ENCODE results near the gene SNX24. TPM values are rescaled to one million over a fixed set of nuclear protein-coding genes. Genes with fewer than 3 reads are reported as not detected.

SNX24 gene
- total and polyA plus RNA-seq, 2 experiments from 2014 or later: 18.0 to 27.5 TPM

GRCh38 chr5:122948319-122948718 lies 102.9 kb downstream of the SNX24 start:
- Histone ChIP-seq H3K36me3 (ENCODE audit: insufficient read depth) (no peaks in the 10 kb centered on the region), H3K27ac (ENCODE audit: low read depth) (no peak overlapping the region), H4K20me1 (replicated peaks; ENCODE audit: insufficient read depth) (no peaks in the 10 kb centered on the region), H3F3A (replicated peaks; ENCODE audit: low read depth) (no peaks in the 10 kb centered on the region), H3K4me3 (no peak overlapping the region), H3K4me2 (no peak overlapping the region), H3K4me1 (ENCODE audit: insufficient read depth) (peaks cover 12% of the 10 kb centered on the region; the same call in 1 of the 2 replicates), H3K27me3 (ENCODE audit: insufficient read depth) (no peaks in the 10 kb centered on the region), H3K79me2 (replicated peaks; ENCODE audit: insufficient read depth) (no peaks in the 10 kb centered on the region), H3K9me2 (ENCODE audit: insufficient read depth) (no peaks in the 10 kb centered on the region), H2AFZ (no peak overlapping the region)
- Mint-ChIP-seq H3K27ac (no peak overlapping the region), H3K4me1 (peaks cover 21% of the 10 kb centered on the region), H3K4me3 (no peak overlapping the region), H3K36me3 (ENCODE audit: low read depth) (no peaks in the 10 kb centered on the region), H3K27me3 (ENCODE audit: insufficient read depth, low read depth, poor library complexity) (no peaks in the 10 kb centered on the region), H3K9me3 (no peaks in the 10 kb centered on the region)
- DNase-seq (ENCODE audit: low spot score): no peak
- no peak for ATAC-seq
- no peak for TF ChIP-seq ZNF114 (CRISPR knock-in tag; IDR thresholded peaks at IDR 0.05)
- TF ChIP-seq CREB1 (CRISPR knock-in tag; IDR thresholded peaks at IDR 0.05; ENCODE audit: low read depth): no peak
- TF ChIP-seq CTCF (conservative IDR thresholded peaks at IDR 0.05; ENCODE audit: low read depth in 2 of 2): no peak
- TF ChIP-seq NANOG (IDR thresholded peaks at IDR 0.05; ENCODE audit: borderline replicate concordance): no peak
- no peak for TF ChIP-seq EZH2phosphoT487 (IDR thresholded peaks at IDR 0.05; ENCODE audit: unreplicated experiment)
- TF ChIP-seq POLR2AphosphoS5 (IDR thresholded peaks at IDR 0.05; ENCODE audit: low read depth): no peak
- TF ChIP-seq ZNF462 (CRISPR knock-in tag; IDR thresholded peaks at IDR 0.05): no peak
- no peak for TF ChIP-seq STAT1 (IDR thresholded peaks at IDR 0.05; ENCODE audit: unreplicated experiment)
- TF ChIP-seq ETS1 (IDR thresholded peaks at IDR 0.05): no peak
- TF ChIP-seq ZNF331 (CRISPR knock-in tag; IDR thresholded peaks at IDR 0.05; ENCODE audit: low read depth): no peak
- TF ChIP-seq REST (IDR thresholded peaks at IDR 0.05; ENCODE audit: unreplicated experiment): no peak
- TF ChIP-seq JUNB (IDR thresholded peaks at IDR 0.05; ENCODE audit: unreplicated experiment): no peak
- no peak for TF ChIP-seq EZH2 (IDR thresholded peaks at IDR 0.05; ENCODE audit: low read depth, unreplicated experiment)

Data from GM23338 (cell line).